Subcutaneous abdominal adipose tissue (tissue), 5 donors: ENCODE results near the gene PRKCA.
A peak's percentile ranks its signal among the peaks of the same experiment; 100 is the strongest.

Experiments used
- H3K27ac ChIP-seq: one replicate; pipeline ENCODE4 v1.7.0; 2013; ENCODE audit warnings: low read depth, mild to moderate bottlenecking, inconsistent platforms, low read length, moderate library complexity
- H3K27me3 ChIP-seq, 5 donors: one replicate each; pipeline ENCODE4 v1.7.0; 2013; ENCODE audit warnings: low read length in 5 of 5, inconsistent platforms in 1 of 5; ENCODE audit not compliant: control insufficient read depth in 5 of 5, insufficient read depth in 4 of 5
- H3K36me3 ChIP-seq, 5 donors: one replicate each; pipeline ENCODE4 v1.7.0; 2013; ENCODE audit warnings: low read length in 5 of 5; ENCODE audit not compliant: control insufficient read depth in 5 of 5, insufficient read depth in 5 of 5
- H3K4me1 ChIP-seq, 5 donors: one replicate each; pipeline ENCODE4 v1.7.0; 2013; ENCODE audit warnings: low read length in 5 of 5, mild to moderate bottlenecking in 3 of 5, moderate library complexity in 1 of 5; ENCODE audit not compliant: control insufficient read depth in 5 of 5, insufficient read depth in 5 of 5
- H3K4me3 ChIP-seq, 5 donors: one replicate each; pipeline ENCODE4 v1.7.0; 2013; ENCODE audit warnings: low read length in 5 of 5, low read depth in 1 of 5
- H3K9ac ChIP-seq, 5 donors: one replicate each; pipeline ENCODE4 v1.7.0; 2013; ENCODE audit warnings: low read length in 5 of 5, mild to moderate bottlenecking in 4 of 5, moderate library complexity in 3 of 5
- H3K9me3 ChIP-seq, 5 donors: one replicate each; pipeline ENCODE4 v1.7.0; 2013; ENCODE audit warnings: low read length in 5 of 5; ENCODE audit not compliant: control insufficient read depth in 5 of 5
- donor health status: healthy.
- donor health status: healthy.
- donor health status: healthy.
- donor health status: healthy.
- donor health status: healthy.

Gene PRKCA

GRCh38 chr17:66304304-66305174 lies 2.1 kb downstream of the PRKCA start:
- Histone ChIP-seq H3K27ac (no peak overlapping the region), H3K36me3 (peaks cover 0 to 4% (median 0%) of the 10 kb centered on the region in 5 donors), H3K27me3 (no peaks in the 10 kb centered on the region), H3K9ac (peak overlapping the region in 1 of 5 donors; percentile 46), H3K9me3 (no peaks in the 10 kb centered on the region), H3K4me1 (peaks cover 3 to 32% (median 23%) of the 10 kb centered on the region in 5 donors), H3K4me3 (peak overlapping the region; percentile 0 to 77 (median 42))

GRCh38 chr17:66306446-66306845 lies 4.0 kb downstream of the PRKCA start:
- no peaks in the 10 kb centered on the region for H3K27me3 ChIP-seq
- H3K9ac ChIP-seq: no peak overlapping the region
- no peak overlapping the region for H3K4me3 ChIP-seq
- no peaks in the 10 kb centered on the region for H3K9me3 ChIP-seq
- peaks cover 3 to 30% (median 20%) of the 10 kb centered on the region in 5 donors for H3K4me1 ChIP-seq
- H3K36me3 ChIP-seq: peaks cover 0 to 4% (median 0%) of the 10 kb centered on the region in 5 donors
- no peak overlapping the region for H3K27ac ChIP-seq

- no peaks in the 10 kb centered on the region for H3K27me3 ChIP-seq
- peaks cover 0 to 24% (median 16%) of the 10 kb centered on the region in 5 donors for H3K4me1 ChIP-seq
- H3K4me3 ChIP-seq: no peak overlapping the region
- no peak overlapping the region for H3K9ac ChIP-seq
- no peak overlapping the region for H3K27ac ChIP-seq
- H3K9me3 ChIP-seq: no peaks in the 10 kb centered on the region
- peaks cover 0 to 4% (median 0%) of the 10 kb centered on the region in 5 donors for H3K36me3 ChIP-seq
Observed at GRCh38 chr17:66307257-66307656, 4.8 kb downstream of the PRKCA start.

- H3K4me3 ChIP-seq: no peak overlapping the region
- H3K9me3 ChIP-seq: no peaks in the 10 kb centered on the region
- H3K9ac ChIP-seq: no peak overlapping the region
- peaks cover 0 to 12% (median 7%) of the 10 kb centered on the region in 5 donors for H3K4me1 ChIP-seq
- H3K36me3 ChIP-seq: peaks cover 0 to 4% (median 0%) of the 10 kb centered on the region in 5 donors
- H3K27ac ChIP-seq: no peak overlapping the region
- H3K27me3 ChIP-seq: no peaks in the 10 kb centered on the region
Observed at GRCh38 chr17:66308856-66309255, 6.4 kb downstream of the PRKCA start.

GRCh38 chr17:66309793-66310192 lies 7.4 kb downstream of the PRKCA start:
- peaks cover 0 to 3% (median 0%) of the 10 kb centered on the region in 5 donors for H3K4me1 ChIP-seq
- no peak overlapping the region for H3K9ac ChIP-seq
- no peaks in the 10 kb centered on the region for H3K9me3 ChIP-seq
- H3K36me3 ChIP-seq: peaks cover 0 to 4% (median 0%) of the 10 kb centered on the region in 5 donors
- H3K27me3 ChIP-seq: no peaks in the 10 kb centered on the region
- no peak overlapping the region for H3K27ac ChIP-seq
- no peak overlapping the region for H3K4me3 ChIP-seq

- no peaks in the 10 kb centered on the region for H3K4me1 ChIP-seq
- H3K27ac ChIP-seq: no peak overlapping the region
- H3K9me3 ChIP-seq: no peaks in the 10 kb centered on the region
- no peak overlapping the region for H3K9ac ChIP-seq
- no peak overlapping the region for H3K4me3 ChIP-seq
- H3K36me3 ChIP-seq: peaks cover 0 to 4% (median 0%) of the 10 kb centered on the region in 5 donors
- H3K27me3 ChIP-seq: no peaks in the 10 kb centered on the region
Observed at GRCh38 chr17:66310528-66311148, 8.2 kb downstream of the PRKCA start.

GRCh38 chr17:66312912-66313311 lies 10.5 kb downstream of the PRKCA start:
- Histone ChIP-seq H3K4me1 (no peaks in the 10 kb centered on the region), H3K4me3 (no peak overlapping the region), H3K27me3 (no peaks in the 10 kb centered on the region), H3K36me3 (peaks cover 0 to 4% (median 0%) of the 10 kb centered on the region in 5 donors), H3K9me3 (no peaks in the 10 kb centered on the region), H3K27ac (no peak overlapping the region), H3K9ac (no peak overlapping the region)

GRCh38 chr17:66313325-66313724 lies 10.9 kb downstream of the PRKCA start:
- H3K36me3 ChIP-seq: peaks cover 0 to 4% (median 0%) of the 10 kb centered on the region in 5 donors
- H3K27ac ChIP-seq: no peak overlapping the region
- no peak overlapping the region for H3K4me3 ChIP-seq
- no peaks in the 10 kb centered on the region for H3K27me3 ChIP-seq
- no peaks in the 10 kb centered on the region for H3K4me1 ChIP-seq
- no peak overlapping the region for H3K9ac ChIP-seq
- H3K9me3 ChIP-seq: no peaks in the 10 kb centered on the region

- Histone ChIP-seq H3K4me1 (no peaks in the 10 kb centered on the region), H3K36me3 (peaks cover 0 to 3% (median 0%) of the 10 kb centered on the region in 5 donors), H3K9ac (no peak overlapping the region), H3K27ac (no peak overlapping the region), H3K4me3 (no peak overlapping the region), H3K9me3 (no peaks in the 10 kb centered on the region), H3K27me3 (no peaks in the 10 kb centered on the region)
Observed at GRCh38 chr17:66313995-66314659, 11.7 kb downstream of the PRKCA start.

GRCh38 chr17:66317629-66318028 lies 15.2 kb downstream of the PRKCA start:
- Histone ChIP-seq H3K4me1 (no peaks in the 10 kb centered on the region), H3K4me3 (no peak overlapping the region), H3K9me3 (peaks cover 2 to 8% (median 5%) of the 10 kb centered on the region in 5 donors), H3K9ac (no peak overlapping the region), H3K27me3 (no peaks in the 10 kb centered on the region), H3K36me3 (no peaks in the 10 kb centered on the region), H3K27ac (no peak overlapping the region)
